Spleen (tissue), 11 donors: ENCODE measurements around the gene MBNL2. TPM values are rescaled to one million over a fixed set of nuclear protein-coding genes. Genes with fewer than 3 reads are reported as not detected.

Experiments used
- DNase-seq: peaks from one replicate; pipeline ENCODE4 v3.0.0-alpha.2; 2020
- H3K27ac ChIP-seq, 8 donors: fragments of 200-600 bp; sonication (generic) in 7 of 8; 1 replicate in 4 of 8; 2 replicates in 4 of 8; pipeline versions ENCODE4 v1.5.0 to v1.8.0; 2016 to 2021; ENCODE audit warnings: inconsistent platforms in 4 of 8, mild to moderate bottlenecking in 4 of 8, moderate library complexity in 1 of 8
- H3K27me3 ChIP-seq, 7 donors: fragments of 200-600 bp; sonication (generic) in 6 of 7; replicated peaks in 1 of 7; 1 replicate in 4 of 7; 2 replicates in 3 of 7; pipeline versions ENCODE4 v1.5.0 to v1.8.0; 2016 to 2021; ENCODE audit warnings: inconsistent platforms in 3 of 7, mild to moderate bottlenecking in 1 of 7
- H3K36me3 ChIP-seq, 6 donors: fragments of 200-600 bp; sonication (generic) in 5 of 6; 1 replicate in 4 of 6; 2 replicates in 2 of 6; pipeline versions ENCODE4 v1.5.0 to v1.8.0; 2016 to 2021; ENCODE audit warnings: inconsistent platforms in 2 of 6
- H3K4me1 ChIP-seq, 6 donors: fragments of 200-600 bp; sonication (generic) in 5 of 6; 1 replicate in 3 of 6; 2 replicates in 3 of 6; pipeline versions ENCODE4 v1.5.0 to v1.8.0; 2016 to 2021; ENCODE audit warnings: inconsistent platforms in 3 of 6
- H3K4me3 ChIP-seq, 8 donors: fragments of 200-600 bp; sonication (generic) in 7 of 8; 1 replicate in 4 of 8; 2 replicates in 4 of 8; pipeline versions ENCODE4 v1.5.0 to v1.8.0; 2016 to 2021; ENCODE audit warnings: inconsistent platforms in 4 of 8, mild to moderate bottlenecking in 4 of 8, moderate library complexity in 2 of 8
- H3K9me3 ChIP-seq, 8 donors: fragments of 200-600 bp; sonication (generic) in 7 of 8; 1 replicate in 4 of 8; 2 replicates in 4 of 8; pipeline versions ENCODE4 v1.5.0 to v1.8.0; 2016 to 2021; ENCODE audit warnings: inconsistent platforms in 4 of 8
- POLR2A ChIP-seq, 3 donors: fragments of 450-650 bp; IDR thresholded peaks; one replicate each; pipeline ENCODE4 v1.5.1; 2017; ENCODE audit warnings: antibody characterized with exemption in 3 of 3, mild to moderate bottlenecking in 1 of 3
- POLR2AphosphoS5 ChIP-seq, 3 donors: sonication (generic); formaldehyde crosslinking; IDR thresholded peaks; one replicate each; pipeline ENCODE4 v1.5.1; 2017; ENCODE audit warnings: antibody characterized with exemption in 3 of 3
- WGBS, 5 donors: extraction: QIAGEN DNeasy Blood & Tissue Kit in 3 of 5; methylation state at CpG; one replicate each; pipeline versions ENCODE4 v1.1.5 to v1.1.7; 2013 to 2018; 5-methylcytosine and 5-hydroxymethylcytosine counted together
- intact Hi-C: fragments of 100-400 bp; cut with DNase I; formaldehyde crosslinking; loops from one replicate; pipeline ENCODE4 v1.15.0; 2023; ENCODE audit warnings: low total_unique reads
- polyA plus RNA-seq, 3 donors: library from polyadenylated mRNA; stranded (reverse); fragments of 200-250 nt; gene quantifications; one replicate each; pipeline ENCODE4 v1.2.1, GENCODE V29; 2013
- total RNA-seq, 7 donors: library from RNA; depleted of rRNA in 3 of 7; stranded (reverse); fragments of >200 nt in 3 of 7; fragmentation: NEBNext Ultra II Directional in 4 of 7; extraction: Animal tissue kit (Norgen Biotek cat#: 25700) in 4 of 7; gene quantifications; one replicate each; pipeline versions ENCODE4 v1.1.0 to v1.2.1, GENCODE V29; 2016 to 2021
- TF ChIP-seq, protein P1 (sequence below), 11 experiments: fragments of 200-600 bp in 7 of 11; fragments of 450-650 bp in 4 of 11; sonication (generic) in 4 of 11; IDR thresholded peaks in 8 of 11; conservative IDR thresholded peaks in 3 of 11; 1 replicate in 7 of 11; 2 replicates in 4 of 11; pipeline versions ENCODE4 v1.4.0 to v1.8.0; 2016 to 2021; ENCODE audit warnings: antibody characterized with exemption in 11 of 11, inconsistent platforms in 4 of 11, mild to moderate bottlenecking in 1 of 11
- donor health status: healthy with polysubstance abuse.
- donor health status: DM: no; HTN: no; CAD: no; lungs with moderate emphysema.
- donor health status: DM: no; HTN: no; CAD: no.
- donor health status: Bipolar disorder and iron deficiency.
- donor health status: healthy.
- donor health status: DM: no; HTN: no; CAD: no.
- donor health status: DM: yes; HTN: yes; CAD: no.

The MBNL2 gene
- total and polyA plus RNA-seq, 10 donors, result 7.0 to 56.3 (median 31.1) TPM

DNA sequence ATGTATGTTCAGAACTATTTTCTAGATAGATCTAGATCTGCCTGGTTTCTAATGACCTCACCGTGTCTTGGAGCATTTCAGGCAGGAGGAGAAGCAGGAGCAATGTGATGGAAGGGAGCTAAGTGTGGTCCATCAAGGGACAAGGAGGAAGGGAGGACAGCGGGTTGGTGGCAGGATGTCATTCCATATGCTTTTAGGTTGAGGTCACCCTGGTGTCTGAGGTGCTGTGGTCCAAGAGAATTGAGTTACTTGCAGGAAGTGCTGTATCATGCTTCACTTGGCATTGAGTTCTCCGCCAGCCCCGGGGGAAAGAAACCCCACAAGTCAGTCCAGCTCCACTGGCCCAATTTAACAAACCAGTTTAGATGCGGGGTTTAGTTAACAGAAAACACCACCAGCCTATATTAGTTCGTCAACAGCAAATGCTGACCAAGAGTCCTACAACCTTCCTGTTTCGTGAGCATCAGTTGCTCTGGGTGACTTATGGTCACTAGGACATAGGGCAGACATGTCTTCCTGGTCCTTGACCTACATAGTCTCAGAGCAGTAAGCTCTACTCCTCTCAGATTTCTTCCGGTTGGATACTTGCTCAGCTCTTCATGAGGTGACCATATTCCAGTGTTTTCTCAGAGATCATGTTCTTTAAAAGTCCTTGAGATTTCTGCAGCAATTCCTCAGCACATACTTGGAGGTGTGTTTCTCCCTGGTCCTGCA, 79.4 kb downstream of the MBNL2 start:
- 65 to 77% (median 67%) methylated on average over 7 to 8 of the region's 8 CpGs for WGBS, 5 donors
- no peak for TF ChIP-seq POLR2AphosphoS5 (IDR thresholded peaks at IDR 0.05)
- TF ChIP-seq, protein P1, sequence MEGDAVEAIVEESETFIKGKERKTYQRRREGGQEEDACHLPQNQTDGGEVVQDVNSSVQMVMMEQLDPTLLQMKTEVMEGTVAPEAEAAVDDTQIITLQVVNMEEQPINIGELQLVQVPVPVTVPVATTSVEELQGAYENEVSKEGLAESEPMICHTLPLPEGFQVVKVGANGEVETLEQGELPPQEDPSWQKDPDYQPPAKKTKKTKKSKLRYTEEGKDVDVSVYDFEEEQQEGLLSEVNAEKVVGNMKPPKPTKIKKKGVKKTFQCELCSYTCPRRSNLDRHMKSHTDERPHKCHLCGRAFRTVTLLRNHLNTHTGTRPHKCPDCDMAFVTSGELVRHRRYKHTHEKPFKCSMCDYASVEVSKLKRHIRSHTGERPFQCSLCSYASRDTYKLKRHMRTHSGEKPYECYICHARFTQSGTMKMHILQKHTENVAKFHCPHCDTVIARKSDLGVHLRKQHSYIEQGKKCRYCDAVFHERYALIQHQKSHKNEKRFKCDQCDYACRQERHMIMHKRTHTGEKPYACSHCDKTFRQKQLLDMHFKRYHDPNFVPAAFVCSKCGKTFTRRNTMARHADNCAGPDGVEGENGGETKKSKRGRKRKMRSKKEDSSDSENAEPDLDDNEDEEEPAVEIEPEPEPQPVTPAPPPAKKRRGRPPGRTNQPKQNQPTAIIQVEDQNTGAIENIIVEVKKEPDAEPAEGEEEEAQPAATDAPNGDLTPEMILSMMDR (IDR thresholded peaks at IDR 0.05 in 8 of 11, conservative IDR thresholded peaks at IDR 0.05 in 3 of 11), result no peak
- no peak for TF ChIP-seq POLR2A (IDR thresholded peaks at IDR 0.05)
- H3K27me3 ChIP-seq, result no peaks in the 10 kb centered on the region
- DNase-seq, result no peak
- H3K27ac ChIP-seq, result peak overlapping the region in 1 of 8 donors; percentile 44
- H3K36me3 ChIP-seq, result peaks cover 0 to 11% (median 0%) of the 10 kb centered on the region in 6 donors
- H3K4me3 ChIP-seq, result no peak overlapping the region
- no peaks in the 10 kb centered on the region for H3K9me3 ChIP-seq
- H3K4me1 ChIP-seq, result peaks cover 16 to 40% (median 26%) of the 10 kb centered on the region in 6 donors
- intact Hi-C loops, result no loop called here

DNA sequence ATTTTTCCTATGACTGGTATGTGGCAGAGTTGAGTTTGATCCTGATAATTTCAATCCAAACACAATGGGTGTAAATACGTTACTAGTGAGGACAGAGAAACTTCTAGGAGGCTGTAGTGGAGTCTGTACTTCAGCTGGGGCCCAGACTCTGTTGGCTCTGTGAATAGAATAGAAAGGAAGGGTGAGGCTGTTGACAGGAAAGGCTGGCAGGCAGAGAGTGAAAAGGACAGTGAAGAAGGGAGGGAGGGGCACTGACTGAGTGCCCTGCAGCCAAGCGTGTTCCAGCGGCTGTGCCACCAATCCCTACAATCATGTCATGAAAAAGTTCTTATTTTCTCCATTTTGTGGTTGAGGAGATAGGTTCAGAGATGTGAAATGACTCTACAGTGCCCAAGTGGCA, 80.5 kb downstream of the MBNL2 start:
- TF ChIP-seq, protein P1 (IDR thresholded peaks at IDR 0.05 in 8 of 11, conservative IDR thresholded peaks at IDR 0.05 in 3 of 11), result no peak
- no peak for TF ChIP-seq POLR2A (IDR thresholded peaks at IDR 0.05)
- TF ChIP-seq POLR2AphosphoS5 (IDR thresholded peaks at IDR 0.05), result no peak
- Histone ChIP-seq H3K4me3 (no peak overlapping the region), H3K4me1 (peaks cover 16 to 40% (median 26%) of the 10 kb centered on the region in 6 donors), H3K27me3 (no peaks in the 10 kb centered on the region), H3K9me3 (no peaks in the 10 kb centered on the region), H3K27ac (peak overlapping the region in 2 of 8 donors; percentile 1 to 3), H3K36me3 (peaks cover 0 to 4% (median 0%) of the 10 kb centered on the region in 6 donors)
- 68 to 85% (median 77%) methylated on average over 3 of the region's 3 CpGs for WGBS, 5 donors
- intact Hi-C loops, result no loop called here
- DNase-seq, result no peak

DNA sequence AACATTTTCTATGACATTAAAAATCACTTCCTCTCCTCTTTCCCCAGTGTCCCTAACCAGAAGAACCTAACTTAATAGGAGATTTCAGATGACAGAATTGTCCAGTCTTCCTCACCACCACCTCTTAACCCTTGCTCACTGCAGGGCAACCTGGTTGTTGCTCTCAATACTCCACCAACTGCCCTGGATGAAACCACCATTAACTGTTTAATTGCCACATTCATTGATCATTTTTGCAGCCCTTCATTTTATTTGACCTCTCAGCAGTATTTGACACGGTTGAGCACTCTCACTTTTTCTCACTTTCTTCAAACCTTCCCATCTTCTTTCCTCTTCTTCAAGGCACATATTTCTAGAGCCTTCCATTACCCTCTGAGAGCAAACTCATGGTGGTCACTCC, 84.0 kb downstream of the MBNL2 start:
- Histone ChIP-seq H3K9me3 (no peaks in the 10 kb centered on the region), H3K4me3 (no peak overlapping the region), H3K27me3 (no peaks in the 10 kb centered on the region), H3K27ac (no peak overlapping the region), H3K4me1 (peaks cover 17 to 35% (median 22%) of the 10 kb centered on the region in 6 donors), H3K36me3 (no peaks in the 10 kb centered on the region)
- intact Hi-C loops, result no loop called here
- no peak for DNase-seq
- TF ChIP-seq, protein P1 (IDR thresholded peaks at IDR 0.05 in 8 of 11, conservative IDR thresholded peaks at IDR 0.05 in 3 of 11), result no peak
- TF ChIP-seq POLR2AphosphoS5 (IDR thresholded peaks at IDR 0.05), result no peak
- no peak for TF ChIP-seq POLR2A (IDR thresholded peaks at IDR 0.05)
- 79 to 96% (median 94%) methylated on average over 1 of the region's 1 CpG for WGBS, 5 donors

DNA sequence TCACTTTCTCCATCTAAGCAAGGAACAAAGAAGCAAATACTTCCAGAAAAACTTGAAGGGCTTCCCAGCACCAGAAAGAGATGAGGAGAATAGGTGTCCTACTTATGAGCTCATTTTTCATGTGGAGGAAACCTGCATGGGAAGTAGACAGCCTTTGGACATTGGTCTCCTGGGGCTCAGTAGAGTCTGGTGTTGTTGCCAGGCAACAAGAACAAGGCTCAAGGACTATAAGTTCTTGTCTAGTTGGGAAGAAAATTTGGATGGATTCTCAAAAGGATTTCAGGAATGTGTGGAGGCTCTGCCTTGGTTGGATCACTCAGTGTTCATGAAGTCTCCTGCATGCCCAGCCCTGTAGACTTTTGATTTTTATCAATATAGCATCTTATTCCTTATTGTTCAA, 84.5 kb downstream of the MBNL2 start:
- Histone ChIP-seq H3K4me3 (no peak overlapping the region), H3K36me3 (no peaks in the 10 kb centered on the region), H3K4me1 (peaks cover 12 to 30% (median 17%) of the 10 kb centered on the region in 6 donors), H3K27ac (no peak overlapping the region), H3K9me3 (no peaks in the 10 kb centered on the region), H3K27me3 (no peaks in the 10 kb centered on the region)
- intact Hi-C loops, result no loop called here
- no peak for TF ChIP-seq POLR2A (IDR thresholded peaks at IDR 0.05)
- TF ChIP-seq, protein P1 (IDR thresholded peaks at IDR 0.05 in 8 of 11, conservative IDR thresholded peaks at IDR 0.05 in 3 of 11), result no peak
- TF ChIP-seq POLR2AphosphoS5 (IDR thresholded peaks at IDR 0.05), result no peak
- no peak for DNase-seq
